ENCODE data around the gene KLK11. TPM values are rescaled to one million over a fixed set of nuclear protein-coding genes. Genes with fewer than 3 reads are reported as not detected.

KLK11 gene
- polyA plus RNA-seq, 1 donor: 0.15 TPM

DNA sequence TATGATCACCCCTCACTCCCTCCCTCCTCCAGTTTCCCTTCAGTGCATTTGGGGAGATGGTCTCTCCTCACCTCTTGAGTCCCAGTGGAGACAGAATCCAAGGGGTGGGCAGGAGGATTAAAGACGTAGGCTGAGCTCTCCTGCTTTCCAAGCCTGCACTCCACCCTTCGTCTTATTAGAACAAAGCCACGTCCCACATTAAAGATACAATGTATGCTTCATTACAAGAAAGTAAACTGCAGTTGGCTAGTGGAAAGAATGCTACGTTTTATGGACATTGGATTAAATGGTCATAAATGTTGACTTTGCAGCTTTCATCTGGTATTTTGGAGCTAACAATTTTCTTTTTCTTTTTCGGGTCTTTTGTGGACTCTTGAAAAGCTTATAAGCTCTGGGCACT is 1.5 kb upstream of the KLK11 start:
- no peak for DNase-seq

- no peak for DNase-seq
Measured at GRCh38 chr19:51027126-51027806, 850 bp upstream of the KLK11 start.

GRCh38 chr19:51025809-51026553 is 435 bp downstream of the KLK11 start:
- DNase-seq: no peak

- DNase-seq: no peak
Measured at GRCh38 chr19:51025401-51025800, 1.0 kb downstream of the KLK11 start.

DNA sequence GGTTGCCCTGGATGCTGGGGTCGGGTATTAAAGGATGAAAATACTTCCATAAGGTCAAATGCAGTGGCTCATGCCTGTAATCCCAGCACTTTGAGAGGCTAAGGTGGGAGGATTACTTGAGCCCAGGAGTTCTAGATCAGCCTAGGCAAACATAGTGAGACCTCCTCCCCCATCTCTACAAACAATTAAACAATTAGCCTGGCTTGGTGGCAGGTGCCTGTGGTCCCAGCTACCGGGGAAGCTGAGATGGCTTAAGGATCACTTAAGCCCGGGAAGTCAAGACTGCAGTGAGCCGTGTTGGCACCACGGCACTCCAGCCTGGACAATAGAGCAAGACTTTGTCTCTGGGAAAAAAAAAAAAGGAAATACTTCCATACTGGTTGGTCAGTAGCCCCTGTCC is 1.5 kb downstream of the KLK11 start:
- no peak for DNase-seq

DNA sequence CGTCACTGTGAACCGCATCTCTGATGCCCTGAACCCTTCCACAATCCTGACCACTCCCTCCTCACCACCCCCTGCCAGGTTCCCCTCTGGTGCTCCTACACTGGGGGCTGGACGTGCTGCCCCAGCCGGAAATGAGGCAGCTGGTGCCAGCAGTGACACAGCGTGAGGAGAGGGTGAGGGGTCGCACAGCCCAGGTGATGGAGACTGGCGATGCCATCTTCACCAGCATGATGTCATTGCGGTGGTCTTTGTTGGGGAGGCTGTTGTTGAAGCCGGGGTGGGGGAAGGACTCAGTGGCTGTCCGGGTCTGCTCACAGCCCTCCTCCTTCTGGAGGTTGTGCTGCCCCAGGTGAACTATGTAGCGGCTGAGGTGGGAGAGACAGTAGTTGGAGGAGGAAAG is 2.5 kb downstream of the KLK11 start:
- DNase-seq: no peak

DNA sequence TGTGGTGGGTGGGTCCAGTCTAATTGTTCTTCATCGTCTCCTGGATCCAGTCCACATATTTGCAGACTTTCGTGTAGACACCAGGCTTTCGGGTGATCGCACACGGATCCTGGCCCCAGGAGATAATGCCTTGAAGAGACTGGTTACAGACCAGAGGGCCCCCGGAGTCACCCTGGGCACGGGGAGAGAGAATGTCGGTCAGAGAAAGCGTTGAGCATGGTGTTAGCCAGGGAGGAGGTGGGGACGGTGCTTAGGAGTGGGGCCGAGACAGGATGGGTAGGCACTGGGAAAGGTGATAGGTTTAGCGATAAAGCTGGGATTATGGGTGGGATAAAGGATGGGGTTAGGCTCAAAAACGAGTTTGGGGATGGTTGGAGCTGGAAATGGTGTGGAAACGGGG is 3.9 kb downstream of the KLK11 start:
- DNase-seq: no peak

GRCh38 chr19:51020988-51021651 is 5.3 kb downstream of the KLK11 start:
- DNase-seq: peak; percentile 59

- no peak for DNase-seq
Measured at GRCh38 chr19:51019544-51019925, 6.9 kb downstream of the KLK11 start, which contains the start of gene KLK10. KLK10 (minus strand) TSS chr19:51019709; CDS start chr19:51019130, 579 bp downstream.

DNA sequence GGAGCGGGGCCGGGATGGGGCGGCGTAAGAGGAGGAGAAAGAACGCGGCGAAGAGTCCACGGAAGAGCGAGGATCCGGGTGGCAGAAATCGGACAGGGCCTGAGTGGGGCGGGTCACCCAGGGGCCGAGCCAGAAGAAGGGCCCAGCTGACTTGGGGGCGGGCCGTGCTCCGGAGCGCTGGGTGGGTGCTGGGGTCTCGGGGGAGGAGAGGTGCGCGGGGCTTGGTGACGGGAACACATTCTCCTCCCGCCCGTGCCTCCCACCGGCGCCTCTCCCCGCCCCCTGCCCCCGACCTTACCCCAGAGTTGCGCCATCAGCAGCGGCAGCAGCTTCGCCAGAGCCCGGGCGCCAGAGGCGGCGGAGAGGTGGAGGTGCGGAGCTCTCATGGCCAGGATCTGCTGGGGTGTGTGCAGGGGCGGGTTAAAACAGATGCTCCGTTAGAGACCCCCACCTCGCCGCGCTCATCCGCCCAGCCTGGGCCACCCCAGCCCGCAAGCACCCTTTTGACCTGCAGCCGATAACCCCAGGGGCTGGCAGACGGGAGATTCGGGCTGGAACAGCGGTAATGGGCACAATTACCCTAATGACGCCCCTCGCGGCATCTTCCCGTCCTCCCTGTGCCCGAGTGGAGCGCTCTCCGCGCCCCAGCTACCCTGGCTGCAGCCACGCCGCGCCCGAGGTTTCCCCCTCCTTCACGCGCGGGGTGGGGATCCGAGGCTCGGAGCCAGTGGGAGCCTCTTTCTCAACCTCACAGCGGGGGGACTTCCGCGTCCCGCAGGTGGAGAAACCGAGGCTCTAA is 7.5 kb downstream of the KLK11 start:
- DNase-seq: no peak

- DNase-seq: peak; percentile 51
Measured at GRCh38 chr19:51016798-51017683, 9.4 kb downstream of the KLK11 start.

GRCh38 chr19:51015691-51016267 is 10.6 kb downstream of the KLK11 start:
- DNase-seq: no peak

DNA sequence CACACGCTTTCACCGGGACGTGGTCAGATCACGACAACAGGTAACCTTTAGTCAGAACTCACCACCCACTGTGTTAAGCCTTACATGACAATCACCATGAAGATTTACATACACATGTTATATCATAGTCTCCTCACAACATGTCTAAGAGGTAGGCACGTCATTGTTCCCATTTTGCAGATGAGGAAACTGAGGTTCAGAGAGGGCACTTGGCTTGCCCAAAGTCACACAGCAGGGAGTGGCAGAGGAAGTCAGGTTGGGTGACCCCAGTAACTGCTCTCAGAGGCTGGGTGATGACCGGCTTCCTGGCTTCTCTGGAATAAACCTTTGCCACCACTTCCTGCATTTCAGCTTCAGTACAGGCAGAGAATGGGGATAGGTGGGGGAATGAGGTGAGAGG is 12.2 kb downstream of the KLK11 start:
- DNase-seq: no peak

DNA sequence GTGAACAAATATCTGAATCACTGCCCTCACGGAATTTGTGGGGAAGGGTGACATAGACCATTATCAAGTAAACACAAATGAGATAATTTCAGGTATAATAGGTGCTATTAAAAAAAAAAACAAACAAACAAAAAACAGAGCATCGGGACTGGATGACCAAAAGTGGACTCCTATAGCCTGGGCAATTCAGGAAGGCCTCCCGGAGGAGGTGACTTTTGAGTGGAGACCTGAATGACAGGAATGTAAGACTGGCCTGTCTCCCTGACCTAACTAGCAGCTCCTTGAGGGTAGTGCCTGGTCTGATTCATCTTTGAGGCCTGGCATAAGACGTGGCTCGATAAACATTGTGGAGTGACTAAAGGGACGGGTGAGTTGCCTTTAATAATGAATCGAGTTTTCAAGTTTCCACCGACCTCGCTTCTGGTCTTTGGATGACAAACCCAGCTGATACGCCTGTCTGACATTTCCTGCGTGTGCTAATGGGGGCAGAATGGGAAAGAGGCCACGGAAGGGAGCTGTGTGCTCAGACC is 13.7 kb downstream of the KLK11 start:
- no peak for DNase-seq

- no peak for DNase-seq
Measured at GRCh38 chr19:51010066-51010795, 16.2 kb downstream of the KLK11 start.

- no peak for DNase-seq
Measured at GRCh38 chr19:51009061-51009891, 17.1 kb downstream of the KLK11 start.

DNA sequence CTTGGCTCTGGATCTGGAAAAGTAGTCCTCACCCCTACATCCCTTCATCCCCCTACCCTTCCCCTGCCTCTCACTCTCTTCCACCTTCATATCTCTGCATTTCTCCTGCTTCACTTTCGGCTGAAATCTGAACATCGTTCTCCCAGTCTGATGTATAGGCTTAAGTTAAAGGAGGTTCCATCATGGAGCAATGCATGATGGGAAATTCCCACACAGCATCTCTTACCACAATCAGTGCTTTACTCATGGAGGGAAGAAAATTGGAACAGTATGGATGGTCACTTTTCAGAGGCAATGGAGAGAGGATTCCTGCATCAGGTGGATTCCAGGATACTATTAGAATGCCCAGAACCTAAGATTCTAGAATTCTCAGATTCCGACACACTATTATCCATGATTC is 18.9 kb downstream of the KLK11 start:
- DNase-seq: no peak

GRCh38 chr19:51006406-51006805 is 20.0 kb downstream of the KLK11 start:
- no peak for DNase-seq

GRCh38 chr19:51005248-51005647 is 21.2 kb downstream of the KLK11 start:
- DNase-seq: no peak
